Fibroblast of pulmonary artery (primary cell): ENCODE results near the gene S100A13.
"Not testable (repeated sequence)": the region's sequence is repeated elsewhere in the genome, so short reads cannot be mapped to it uniquely, and the experiment has no call there.

Source experiments
- DNase-seq: peaks from one replicate; pipeline ENCODE4 v3.0.0-alpha.2; 2010; ENCODE audit warnings: low read depth
- H3K4me3 ChIP-seq: replicated peaks from 2 replicates; pipeline ENCODE4 v1.5.1; 2011; ENCODE audit warnings: low read depth, mild to moderate bottlenecking, control low read depth, low read length, moderate library complexity
- TF ChIP-seq, protein P1 (sequence below): IDR thresholded peaks from 2 replicates; pipeline ENCODE4 v1.5.1; 2011; ENCODE audit warnings: mild to moderate bottlenecking, control low read depth, low read length, inconsistent platforms; ENCODE audit errors: missing control alignments

The S100A13 gene

GRCh38 chr1:153578490-153578889 is 48.8 kb downstream of the S100A13 start:
- DNase-seq = no peak
- TF ChIP-seq, protein P1, sequence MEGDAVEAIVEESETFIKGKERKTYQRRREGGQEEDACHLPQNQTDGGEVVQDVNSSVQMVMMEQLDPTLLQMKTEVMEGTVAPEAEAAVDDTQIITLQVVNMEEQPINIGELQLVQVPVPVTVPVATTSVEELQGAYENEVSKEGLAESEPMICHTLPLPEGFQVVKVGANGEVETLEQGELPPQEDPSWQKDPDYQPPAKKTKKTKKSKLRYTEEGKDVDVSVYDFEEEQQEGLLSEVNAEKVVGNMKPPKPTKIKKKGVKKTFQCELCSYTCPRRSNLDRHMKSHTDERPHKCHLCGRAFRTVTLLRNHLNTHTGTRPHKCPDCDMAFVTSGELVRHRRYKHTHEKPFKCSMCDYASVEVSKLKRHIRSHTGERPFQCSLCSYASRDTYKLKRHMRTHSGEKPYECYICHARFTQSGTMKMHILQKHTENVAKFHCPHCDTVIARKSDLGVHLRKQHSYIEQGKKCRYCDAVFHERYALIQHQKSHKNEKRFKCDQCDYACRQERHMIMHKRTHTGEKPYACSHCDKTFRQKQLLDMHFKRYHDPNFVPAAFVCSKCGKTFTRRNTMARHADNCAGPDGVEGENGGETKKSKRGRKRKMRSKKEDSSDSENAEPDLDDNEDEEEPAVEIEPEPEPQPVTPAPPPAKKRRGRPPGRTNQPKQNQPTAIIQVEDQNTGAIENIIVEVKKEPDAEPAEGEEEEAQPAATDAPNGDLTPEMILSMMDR = no peak
- H3K4me3 ChIP-seq = no peak overlapping the region

DNA sequence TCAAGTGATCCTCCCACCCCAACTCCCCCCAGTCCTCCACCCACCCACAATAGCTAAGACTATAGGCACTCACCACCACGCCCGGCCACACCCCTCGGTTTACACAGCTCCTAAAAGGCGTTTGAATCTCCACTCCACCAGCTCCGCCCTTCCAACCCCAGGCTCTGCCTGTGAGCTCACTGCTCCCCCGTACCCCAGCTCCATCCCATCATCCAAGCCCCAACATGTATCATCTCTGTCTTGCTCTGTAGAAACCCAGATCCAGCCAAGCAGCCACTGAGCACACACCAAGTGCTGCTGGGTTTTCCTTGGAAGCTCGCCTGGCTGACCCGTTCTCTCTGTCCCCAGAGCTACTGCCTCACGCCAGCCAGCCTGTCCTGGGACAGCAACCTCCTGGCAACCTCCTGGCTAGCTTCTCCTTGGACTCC is 49.7 kb downstream of the S100A13 start:
- H3K4me3 ChIP-seq = no peak overlapping the region
- TF ChIP-seq, protein P1 = no peak
- DNase-seq = no peak

DNA sequence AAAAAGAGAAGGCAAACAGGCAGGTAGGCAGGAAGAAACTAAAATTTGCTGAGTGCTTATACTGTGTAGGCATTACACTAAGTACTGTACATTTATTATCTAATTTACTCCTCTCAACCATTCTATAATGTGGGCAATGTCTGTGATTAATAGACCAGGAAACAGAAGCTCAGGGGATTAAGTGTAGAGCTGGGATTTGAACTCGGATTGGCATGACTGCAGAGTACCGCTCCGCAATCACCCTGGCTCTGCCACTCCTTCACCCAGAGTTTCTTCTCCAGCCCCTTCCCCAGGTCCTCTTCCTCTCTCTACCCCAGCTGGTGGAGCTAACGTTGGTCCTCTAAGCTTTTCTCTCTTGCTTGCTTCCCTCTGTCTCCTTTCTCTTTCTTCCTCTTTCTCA is 50.2 kb downstream of the S100A13 start:
- no peak for DNase-seq
- TF ChIP-seq, protein P1 = no peak
- no peak overlapping the region for H3K4me3 ChIP-seq

DNA sequence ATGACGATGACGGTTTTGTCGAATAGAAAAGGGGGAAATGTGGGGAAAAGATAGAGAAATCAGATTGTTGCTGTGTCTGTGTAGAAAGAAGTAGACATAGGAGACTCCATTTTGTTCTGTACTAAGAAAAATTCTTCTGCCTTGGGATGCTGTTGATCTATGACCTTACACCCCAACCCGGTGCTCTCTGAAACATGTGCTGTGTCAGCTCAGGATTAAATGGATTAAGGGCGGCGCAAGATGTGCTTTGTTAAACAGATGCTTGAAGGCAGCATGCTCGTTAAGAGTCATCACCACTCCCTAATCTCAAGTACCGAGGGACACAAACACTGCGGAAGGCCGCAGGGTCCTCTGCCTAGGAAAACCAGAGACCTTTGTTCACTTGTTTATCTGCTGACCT is 51.8 kb downstream of the S100A13 start:
- not testable (repeated sequence) for H3K4me3 ChIP-seq, DNase-seq

DNA sequence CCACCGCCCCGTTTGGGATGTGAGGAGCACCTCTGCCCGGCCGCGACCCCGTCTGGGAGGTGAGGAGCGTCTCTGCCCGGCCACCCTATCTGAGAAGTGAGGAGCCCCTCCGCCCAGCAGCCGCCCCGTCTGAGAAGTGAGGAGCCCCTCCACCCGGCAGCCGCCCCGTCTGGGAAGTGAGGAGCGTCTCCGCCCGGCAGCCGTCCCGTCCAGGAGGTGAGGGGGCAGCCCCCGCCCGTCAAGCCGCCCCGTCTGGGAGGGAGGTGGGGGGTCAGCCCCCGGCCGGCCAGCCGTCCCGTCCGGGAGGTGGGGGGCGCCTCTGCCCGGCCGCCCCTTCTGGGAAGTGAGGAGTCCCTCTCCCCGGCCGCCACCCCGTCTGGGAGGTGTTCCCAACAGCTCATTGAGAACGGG is 52.2 kb downstream of the S100A13 start:
- not testable (repeated sequence) for DNase-seq, H3K4me3 ChIP-seq

DNA sequence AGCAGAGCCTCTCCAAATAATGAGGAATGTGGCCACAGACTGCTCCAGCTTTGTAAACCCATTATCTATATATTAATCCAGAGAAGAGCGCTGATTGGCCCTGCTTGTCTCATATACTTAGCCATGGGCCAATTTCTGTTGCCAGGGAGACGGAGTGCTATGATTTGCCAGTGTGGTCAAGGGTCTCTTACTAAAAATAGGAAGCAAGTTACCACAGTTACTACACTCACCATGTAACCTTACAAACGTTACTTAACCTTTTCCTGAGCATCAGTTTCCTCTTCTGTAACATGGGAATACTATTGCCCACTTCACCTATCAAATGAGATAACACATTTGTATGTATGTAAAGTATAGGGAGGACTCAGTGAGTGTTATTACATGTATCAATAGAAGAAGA is 54.0 kb downstream of the S100A13 start:
- no peak overlapping the region for H3K4me3 ChIP-seq
- peak; percentile 28 for DNase-seq
- TF ChIP-seq, protein P1 = no peak

DNA sequence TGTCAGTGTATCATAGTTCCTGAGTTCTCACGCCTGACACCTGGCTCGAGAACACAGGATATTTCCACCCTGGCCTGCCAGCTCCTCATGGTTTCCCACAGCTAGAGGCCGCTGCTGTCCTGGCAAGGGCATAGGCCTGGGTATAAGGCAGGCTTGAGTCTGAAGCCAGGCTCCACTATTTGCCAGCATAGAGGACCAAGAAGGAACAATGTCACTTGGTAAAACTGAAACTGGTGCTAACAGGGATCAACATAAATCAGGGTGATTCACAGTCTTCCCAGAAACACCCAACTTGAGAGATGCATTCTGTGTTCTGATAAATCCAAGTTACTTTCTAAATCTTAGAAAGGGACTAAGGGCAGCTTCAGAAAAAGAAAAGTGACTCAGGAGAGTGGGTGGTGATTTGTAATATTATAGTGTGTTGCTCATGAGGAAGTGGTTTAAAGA is 54.7 kb downstream of the S100A13 start:
- H3K4me3 ChIP-seq = no peak overlapping the region
- TF ChIP-seq, protein P1 = peak; percentile 98
- DNase-seq = peak; percentile 84

GRCh38 chr1:153571706-153572105 is 55.6 kb downstream of the S100A13 start:
- TF ChIP-seq, protein P1 = no peak
- no peak overlapping the region for H3K4me3 ChIP-seq
- no peak for DNase-seq
